Testis (tissue), 3 donors: ENCODE data around the gene ZNF330. TPM values are rescaled to one million over a fixed set of nuclear protein-coding genes. Genes with fewer than 3 reads are reported as not detected.

Experiments
- DNase-seq: peaks from one replicate; pipeline ENCODE4 v3.0.0-alpha.2; 2019
- H3K27ac ChIP-seq, 2 donors: fragments of 200-600 bp; sonication (generic); one replicate each; pipeline ENCODE4 v1.5.1; 2019
- H3K27me3 ChIP-seq: fragments of 200-600 bp; sonication (generic); one replicate; pipeline ENCODE4 v1.5.1; 2019
- H3K36me3 ChIP-seq: fragments of 200-600 bp; sonication (generic); one replicate; pipeline ENCODE4 v1.5.1; 2017; ENCODE audit warnings: low read depth; ENCODE audit errors: missing control alignments
- H3K4me1 ChIP-seq: fragments of 200-600 bp; sonication (generic); one replicate; pipeline ENCODE4 v1.5.1; 2019
- H3K4me3 ChIP-seq, 2 donors: fragments of 200-600 bp; sonication (generic); one replicate each; pipeline ENCODE4 v1.5.1; 2017 to 2019
- H3K9me3 ChIP-seq: fragments of 200-600 bp; sonication (generic); one replicate; pipeline ENCODE4 v1.5.1; 2017
- POLR2A ChIP-seq: fragments of 450-650 bp; IDR thresholded peaks from one replicate; pipeline ENCODE4 v1.6.1; 2017; ENCODE audit warnings: antibody characterized with exemption, mild to moderate bottlenecking, moderate library complexity
- WGBS, 2 donors: methylation state at CpG; one replicate each; pipeline ENCODE4 v1.1.5; 2018; 5-methylcytosine and 5-hydroxymethylcytosine counted together
- intact Hi-C: fragments of 100-400 bp; cut with DNase I; formaldehyde crosslinking; loops from one replicate; pipeline ENCODE4 v1.15.1; 2023; ENCODE audit warnings: low total_unique reads
- polyA plus RNA-seq: library from polyadenylated mRNA; stranded (reverse); fragments of 350-450 nt; fragmentation: Illumina TruSeq; extraction: RNeasy Lipid Tissue Mini Kit (QIAGEN cat#74804); gene quantifications from one replicate; pipeline ENCODE4 v1.2.3, GENCODE V29; 2014; ENCODE audit warnings: low read depth, low replicate concordance; ENCODE audit not compliant: insufficient read depth
- total RNA-seq, 2 donors: library from RNA; depleted of rRNA; stranded (reverse); fragments of >200 nt; gene quantifications; one replicate each; pipeline ENCODE4 v1.2.3, GENCODE V29; 2016
- TF ChIP-seq, protein P1 (sequence below), 3 experiments: fragments of 450-650 bp in 2 of 3; fragments of 200-600 bp in 1 of 3; sonication (generic) in 1 of 3; IDR thresholded peaks; one replicate each; pipeline ENCODE4 v1.5.1; 2016 to 2019; ENCODE audit warnings: antibody characterized with exemption in 3 of 3, mild to moderate bottlenecking in 2 of 3, moderate library complexity in 1 of 3

ZNF330 gene
- total and polyA plus RNA-seq, 3 donors from 2014 or later: 20.6 to 42.0 (median 22.8) TPM

DNA sequence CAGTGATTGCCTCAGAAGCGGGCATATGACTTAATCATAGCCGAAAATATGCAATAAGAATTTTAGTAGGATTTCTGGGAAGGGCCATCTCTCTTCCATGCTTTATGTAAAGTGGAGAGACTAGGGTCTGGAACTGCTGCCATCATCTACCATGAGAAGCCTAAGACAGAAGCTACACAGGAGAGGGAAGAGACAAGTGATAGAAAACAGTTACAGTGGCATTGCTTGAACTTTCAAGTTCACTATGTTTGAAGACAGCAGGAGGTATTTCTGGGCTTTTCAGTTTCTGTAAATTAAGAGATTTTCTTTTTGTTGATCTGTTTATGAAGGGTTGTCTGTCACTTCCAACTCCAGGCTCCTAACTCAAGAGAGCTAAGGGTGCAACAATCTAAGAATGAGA is 62.5 kb downstream of the ZNF330 start:
- intact Hi-C loops: no loop called here
- TF ChIP-seq POLR2A: no peak
- 72 to 87% methylated on average over 2 of the region's 2 CpGs for WGBS, 2 donors

DNA sequence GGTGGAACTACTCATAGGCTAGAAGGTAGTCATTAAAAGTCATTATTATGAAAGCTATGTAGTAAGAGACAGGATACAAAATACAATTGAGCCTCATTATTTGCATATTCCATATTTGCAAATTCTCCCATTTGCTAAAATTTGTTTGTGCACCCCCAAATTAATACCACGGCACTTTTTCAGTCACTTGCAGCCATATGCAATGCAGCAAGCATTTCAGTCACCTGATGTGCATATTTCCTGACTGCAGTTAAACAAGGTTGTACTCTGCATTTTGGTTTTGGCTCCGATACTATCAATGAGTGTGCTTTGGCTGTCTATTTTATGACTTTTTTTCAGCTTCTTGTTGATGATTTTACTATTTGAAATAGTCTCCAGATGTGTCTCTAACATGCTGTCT is 62.9 kb downstream of the ZNF330 start:
- Histone ChIP-seq H3K27me3 (no peaks in the 10 kb centered on the region), H3K9me3 (peaks cover 2% of the 10 kb centered on the region), H3K4me3 (no peak overlapping the region), H3K36me3 (no peaks in the 10 kb centered on the region), H3K27ac (no peak overlapping the region), H3K4me1 (no peaks in the 10 kb centered on the region)
- intact Hi-C loops: no loop called here
- no peak for DNase-seq
- TF ChIP-seq, protein P1, sequence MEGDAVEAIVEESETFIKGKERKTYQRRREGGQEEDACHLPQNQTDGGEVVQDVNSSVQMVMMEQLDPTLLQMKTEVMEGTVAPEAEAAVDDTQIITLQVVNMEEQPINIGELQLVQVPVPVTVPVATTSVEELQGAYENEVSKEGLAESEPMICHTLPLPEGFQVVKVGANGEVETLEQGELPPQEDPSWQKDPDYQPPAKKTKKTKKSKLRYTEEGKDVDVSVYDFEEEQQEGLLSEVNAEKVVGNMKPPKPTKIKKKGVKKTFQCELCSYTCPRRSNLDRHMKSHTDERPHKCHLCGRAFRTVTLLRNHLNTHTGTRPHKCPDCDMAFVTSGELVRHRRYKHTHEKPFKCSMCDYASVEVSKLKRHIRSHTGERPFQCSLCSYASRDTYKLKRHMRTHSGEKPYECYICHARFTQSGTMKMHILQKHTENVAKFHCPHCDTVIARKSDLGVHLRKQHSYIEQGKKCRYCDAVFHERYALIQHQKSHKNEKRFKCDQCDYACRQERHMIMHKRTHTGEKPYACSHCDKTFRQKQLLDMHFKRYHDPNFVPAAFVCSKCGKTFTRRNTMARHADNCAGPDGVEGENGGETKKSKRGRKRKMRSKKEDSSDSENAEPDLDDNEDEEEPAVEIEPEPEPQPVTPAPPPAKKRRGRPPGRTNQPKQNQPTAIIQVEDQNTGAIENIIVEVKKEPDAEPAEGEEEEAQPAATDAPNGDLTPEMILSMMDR (IDR thresholded peaks at IDR 0.05): no peak
- TF ChIP-seq POLR2A: no peak
- WGBS, 2 donors: 90 to 93% methylated on average over 2 of the region's 2 CpGs

More for the DNA sequence above, 62.5 kb downstream of the ZNF330 start:
- DNase-seq: no peak
- no peaks in the 10 kb centered on the region for H3K9me3 ChIP-seq
- H3K36me3 ChIP-seq: no peaks in the 10 kb centered on the region
- no peaks in the 10 kb centered on the region for H3K4me1 ChIP-seq
- no peak overlapping the region for H3K4me3 ChIP-seq
- H3K27me3 ChIP-seq: no peaks in the 10 kb centered on the region
- H3K27ac ChIP-seq: no peak overlapping the region

Other genes starting within 250 kb of the ZNF330 start
- 1 to 10 TPM; 6.5 to 7.8 TPM for gene RNF150, start 87.4 kb upstream of the ZNF330 start, total RNA-seq
- 4.7 TPM for gene RNF150, start 87.4 kb upstream of the ZNF330 start, polyA plus RNA-seq